ENCODE measurements around the gene PCLAF. TPM values are rescaled to one million over a fixed set of nuclear protein-coding genes. Genes with fewer than 3 reads are reported as not detected.

Gene PCLAF
- total RNA-seq, 4 donors from 2014 or later = 4.2 to 41.4 (median 23.1) TPM

- no peak overlapping the region for H3K4me3 ChIP-seq
- H3K27ac ChIP-seq = no peak overlapping the region
- no peak for TF ChIP-seq CTCF (IDR thresholded peaks at IDR 0.05)
- no peak for TF ChIP-seq POLR2A (IDR thresholded peaks at IDR 0.05)
- intact Hi-C loops (cut with DNase I) = loop anchor here (10.0 kb wide), 1 partner anchor 231 kb away; no protein-coding TSS in a partner anchor
- peaks cover 0 to 7% (median 0%) of the 10 kb centered on the region in 3 donors for H3K4me1 ChIP-seq
- WGBS, 2 donors = 80 to 85% methylated on average over 6 of the region's 6 CpGs
- no peaks in the 10 kb centered on the region for H3K9me3 ChIP-seq
- H3K27me3 ChIP-seq = no peaks in the 10 kb centered on the region
- DNase-seq = no peak
- H3K36me3 ChIP-seq = peaks cover 8 to 99% (median 10%) of the 10 kb centered on the region in 3 donors
These were observed 42.7 kb upstream of the PCLAF start for GRCh38 chr15:64423970-64424369.

- no peak overlapping the region for H3K27ac ChIP-seq
- no peaks in the 10 kb centered on the region for H3K9me3 ChIP-seq
- peaks cover 0 to 7% (median 0%) of the 10 kb centered on the region in 3 donors for H3K4me1 ChIP-seq
- no peak overlapping the region for H3K4me3 ChIP-seq
- 82 to 96% methylated on average over 2 of the region's 2 CpGs for WGBS, 2 donors
- H3K36me3 ChIP-seq = peaks cover 11 to 99% (median 14%) of the 10 kb centered on the region in 3 donors
- TF ChIP-seq CTCF (IDR thresholded peaks at IDR 0.05) = no peak
- TF ChIP-seq POLR2A (IDR thresholded peaks at IDR 0.05) = no peak
- DNase-seq = no peak
- no peaks in the 10 kb centered on the region for H3K27me3 ChIP-seq
- intact Hi-C loops (cut with DNase I) = loop anchor here (10.0 kb wide), 1 partner anchor 232 kb away; no protein-coding TSS in a partner anchor
These were observed 41.5 kb upstream of the PCLAF start for GRCh38 chr15:64422697-64423096.

- DNase-seq = no peak
- no peaks in the 10 kb centered on the region for H3K9me3 ChIP-seq
- H3K4me1 ChIP-seq = no peaks in the 10 kb centered on the region
- no peak overlapping the region for H3K4me3 ChIP-seq
- no peaks in the 10 kb centered on the region for H3K27me3 ChIP-seq
- peaks cover 0 to 97% (median 22%) of the 10 kb centered on the region in 3 donors for H3K36me3 ChIP-seq
- TF ChIP-seq CTCF (IDR thresholded peaks at IDR 0.05) (no peak), POLR2A (IDR thresholded peaks at IDR 0.05) (no peak)
- 41 to 51% methylated on average over 2 of the region's 2 CpGs for WGBS, 2 donors
- H3K27ac ChIP-seq = no peak overlapping the region
- intact Hi-C loops (cut with DNase I) = no loop called here
These were observed 31.0 kb upstream of the PCLAF start for GRCh38 chr15:64412216-64412615.

GRCh38 chr15:64400583-64400982 is 19.3 kb upstream of the PCLAF start:
- TF ChIP-seq CTCF (IDR thresholded peaks at IDR 0.05) = no peak
- no peak for TF ChIP-seq POLR2A (IDR thresholded peaks at IDR 0.05)
- no peaks in the 10 kb centered on the region for H3K9me3 ChIP-seq
- no peaks in the 10 kb centered on the region for H3K27me3 ChIP-seq
- no peak overlapping the region for H3K4me3 ChIP-seq
- H3K27ac ChIP-seq = no peak overlapping the region
- intact Hi-C loops (cut with DNase I) = no loop called here
- peaks cover 4 to 100% (median 48%) of the 10 kb centered on the region in 3 donors for H3K36me3 ChIP-seq
- WGBS, 2 donors = 88 to 95% methylated on average over 2 of the region's 2 CpGs
- H3K4me1 ChIP-seq = no peaks in the 10 kb centered on the region
- DNase-seq = no peak

- peaks cover 4 to 100% (median 43%) of the 10 kb centered on the region in 3 donors for H3K36me3 ChIP-seq
- TF ChIP-seq POLR2A (IDR thresholded peaks at IDR 0.05) = no peak
- no peak for TF ChIP-seq CTCF (IDR thresholded peaks at IDR 0.05)
- H3K9me3 ChIP-seq = no peaks in the 10 kb centered on the region
- no peaks in the 10 kb centered on the region for H3K27me3 ChIP-seq
- WGBS, 2 donors = 92 to 100% methylated on average over 2 of the region's 2 CpGs
- no peak overlapping the region for H3K27ac ChIP-seq
- DNase-seq = no peak
- intact Hi-C loops (cut with DNase I) = no loop called here
- H3K4me3 ChIP-seq = no peak overlapping the region
- no peaks in the 10 kb centered on the region for H3K4me1 ChIP-seq
These were observed 17.3 kb upstream of the PCLAF start for GRCh38 chr15:64398575-64398974.

Measured in esophagus squamous epithelium (tissue), 5 donors.